HG03439 (cell line): ENCODE measurements around the gene COL6A1.

Source experiments
- ATAC-seq: cut with Tn5 transposase; IDR thresholded peaks from one replicate; pipeline ENCODE4 v1.9.1; 2021; ENCODE audit warnings: mild to moderate bottlenecking, moderate library complexity; ENCODE audit not compliant: unreplicated experiment

Gene COL6A1

DNA sequence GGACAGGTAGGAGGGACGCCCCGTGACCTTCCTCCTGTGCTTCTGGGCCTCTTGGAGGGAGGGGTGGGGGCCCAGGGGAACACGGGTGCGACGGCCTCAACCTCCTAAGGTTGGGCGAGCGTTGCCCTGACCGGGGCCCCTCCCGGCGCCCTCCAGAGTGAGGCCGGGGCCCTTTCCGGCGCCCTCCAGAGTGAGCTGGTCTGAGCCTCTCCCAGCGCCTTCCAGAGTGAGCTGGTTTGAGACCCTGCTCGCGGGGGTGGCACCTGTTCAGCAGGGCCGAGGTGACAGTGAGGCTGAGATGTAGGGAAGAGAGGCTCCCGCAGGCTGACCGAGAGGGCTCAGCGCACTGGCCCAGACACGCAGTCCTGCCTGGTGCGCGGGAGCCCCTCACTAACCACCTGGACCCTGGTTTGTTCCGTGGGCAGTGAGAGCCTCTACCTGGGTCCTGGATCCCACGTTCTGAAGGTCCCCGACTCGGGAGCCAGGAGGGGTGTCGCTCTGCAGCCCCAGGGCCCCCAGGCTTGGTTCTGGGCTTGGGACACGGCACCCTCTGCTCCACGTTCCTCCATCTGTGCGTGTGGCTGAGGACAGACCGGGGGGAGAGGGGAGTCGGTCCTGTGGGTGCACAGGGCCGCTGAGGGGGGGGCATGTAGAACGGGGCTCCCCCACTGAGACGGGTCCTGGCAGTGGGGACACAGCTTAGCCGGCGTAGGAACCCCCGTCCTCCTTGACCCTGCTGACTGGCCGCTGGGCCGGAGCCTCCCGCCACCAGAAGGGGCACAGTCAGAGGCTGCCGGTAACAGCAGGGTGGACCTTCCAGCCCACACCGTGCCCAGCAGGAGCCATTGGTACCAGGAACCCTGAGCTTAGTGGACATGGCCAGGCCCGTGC, 1.4 kb downstream of the COL6A1 start:
- ATAC-seq, result no peak

DNA sequence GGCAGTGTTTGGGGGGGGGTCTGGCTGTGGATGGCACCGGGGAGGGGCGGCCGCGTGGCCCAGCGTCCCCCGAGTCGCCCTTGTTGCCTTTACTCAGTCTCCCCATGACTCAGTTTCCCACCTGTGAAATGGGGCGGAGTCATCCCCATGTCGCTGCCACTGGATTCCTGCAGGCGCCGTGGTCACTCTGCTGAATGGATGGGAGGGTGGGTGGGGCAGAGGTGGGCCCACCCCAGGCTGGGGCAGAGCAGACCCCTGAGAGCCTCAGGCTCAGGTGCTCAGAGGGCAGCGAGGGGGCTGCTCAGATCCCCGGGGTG, 2.0 kb downstream of the COL6A1 start:
- ATAC-seq, result no peak

DNA sequence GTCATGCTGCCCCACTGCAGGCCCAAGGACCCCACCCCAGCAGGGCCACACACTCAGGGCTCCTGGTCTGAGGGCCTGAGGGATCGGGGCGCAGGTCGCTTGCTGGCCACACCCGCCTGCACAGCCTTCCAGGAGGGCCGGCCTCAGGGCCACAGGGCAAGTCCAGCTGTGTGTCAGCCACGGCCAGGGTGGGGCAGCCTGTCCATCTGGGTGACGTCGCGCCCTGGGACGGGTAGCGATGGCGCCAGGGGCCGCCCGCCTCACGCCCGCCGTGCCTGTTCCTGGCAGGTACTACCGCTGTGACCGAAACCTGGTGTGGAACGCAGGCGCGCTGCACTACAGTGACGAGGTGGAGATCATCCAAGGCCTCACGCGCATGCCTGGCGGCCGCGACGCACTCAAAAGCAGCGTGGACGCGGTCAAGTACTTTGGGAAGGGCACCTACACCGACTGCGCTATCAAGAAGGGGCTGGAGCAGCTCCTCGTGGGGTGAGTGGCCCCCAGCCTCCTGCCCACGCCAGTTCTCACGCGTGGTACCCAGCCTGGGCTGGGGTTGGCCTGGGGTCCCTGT, 2.5 kb downstream of the COL6A1 start:
- ATAC-seq, result no peak

DNA sequence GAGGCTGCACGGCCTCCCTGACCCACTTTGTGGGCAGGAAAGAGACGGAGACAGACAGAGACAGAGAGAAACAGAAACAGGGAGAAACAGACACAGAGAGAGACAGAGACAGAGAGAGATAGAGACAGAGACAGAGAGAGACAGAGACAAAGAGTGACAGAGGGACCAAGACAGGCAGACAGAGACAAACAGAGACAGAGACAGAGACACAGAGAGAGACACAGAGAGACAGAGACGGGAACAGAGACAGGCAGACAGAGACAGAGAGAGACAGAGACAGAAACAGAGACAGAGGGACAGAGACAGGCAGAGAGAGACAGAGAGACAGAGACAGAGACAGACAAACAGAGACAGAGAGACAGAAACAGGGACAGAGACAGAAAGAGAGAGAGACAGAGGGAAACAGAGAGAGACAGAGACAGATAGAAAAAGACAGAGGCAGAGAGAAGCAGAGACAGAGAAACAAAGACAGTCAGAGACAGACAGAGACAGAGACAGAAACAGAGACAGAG, 3.1 kb downstream of the COL6A1 start:
- ATAC-seq, result no peak

DNA sequence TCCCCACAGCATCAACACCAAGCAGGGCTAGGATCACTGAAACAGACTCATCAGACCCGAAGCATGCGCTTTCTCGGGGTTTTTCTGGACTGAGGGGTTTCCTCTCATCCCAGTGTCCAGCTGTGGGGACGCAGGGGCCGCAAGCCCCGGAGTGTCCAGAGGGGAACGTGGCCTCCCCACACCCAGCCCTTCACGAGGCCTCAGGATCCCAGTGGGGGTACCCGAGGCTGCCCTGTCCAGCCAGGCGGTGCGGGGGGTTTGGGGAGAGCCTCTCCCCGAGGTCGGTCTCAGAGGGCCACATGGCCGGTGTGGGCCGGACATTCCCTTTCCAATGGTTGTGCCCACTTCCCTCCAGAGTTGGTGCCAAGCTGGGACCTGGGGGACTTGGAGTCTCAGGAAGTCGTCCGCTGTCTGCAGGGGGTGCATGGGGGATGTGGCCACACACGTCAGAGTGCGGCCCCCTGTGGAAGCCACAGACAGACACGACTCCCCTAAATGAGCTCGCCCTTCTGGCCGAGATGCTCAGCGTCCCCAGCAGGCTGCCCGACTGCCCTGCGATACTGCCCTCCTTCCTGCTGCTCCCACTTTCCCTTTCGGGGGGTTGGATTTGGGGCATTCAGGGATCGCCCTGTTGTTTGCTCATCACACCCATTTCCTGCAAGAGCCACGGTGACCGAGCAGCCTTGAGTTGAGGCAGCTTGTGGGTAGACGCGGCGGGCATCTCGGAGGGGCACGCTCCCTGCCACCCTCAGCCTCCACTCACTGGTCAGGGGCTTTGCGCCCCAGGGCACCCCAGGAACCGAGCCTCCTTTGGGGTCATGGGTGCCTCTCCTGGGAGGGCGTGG, 4.1 kb downstream of the COL6A1 start:
- ATAC-seq, result no peak

DNA sequence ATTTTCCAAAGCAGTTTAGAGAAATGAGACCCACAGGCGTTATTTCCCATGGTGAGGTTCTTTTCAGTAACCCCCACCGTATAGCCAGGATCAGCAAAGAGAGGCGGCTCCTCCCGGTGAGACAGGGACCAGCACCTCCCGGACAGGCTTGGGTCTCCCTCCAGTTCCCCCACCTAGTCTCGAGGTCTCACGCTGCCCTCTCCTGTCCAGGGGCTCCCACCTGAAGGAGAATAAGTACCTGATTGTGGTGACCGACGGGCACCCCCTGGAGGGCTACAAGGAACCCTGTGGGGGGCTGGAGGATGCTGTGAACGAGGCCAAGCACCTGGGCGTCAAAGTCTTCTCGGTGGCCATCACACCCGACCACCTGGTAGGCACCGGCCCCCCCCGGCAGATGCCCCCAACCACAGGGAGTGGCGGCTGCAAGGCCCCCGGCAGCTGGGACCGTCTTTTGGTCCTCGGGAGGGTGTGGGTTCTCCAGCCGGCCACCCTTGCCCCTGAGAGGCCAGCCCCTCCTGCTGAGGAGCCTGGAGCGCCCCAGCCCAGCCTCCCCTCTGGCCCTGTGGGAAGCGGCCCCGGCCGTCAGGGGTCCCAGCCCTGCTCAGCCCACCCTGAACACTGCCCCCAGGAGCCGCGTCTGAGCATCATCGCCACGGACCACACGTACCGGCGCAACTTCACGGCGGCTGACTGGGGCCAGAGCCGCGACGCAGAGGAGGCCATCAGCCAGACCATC, 4.9 kb downstream of the COL6A1 start:
- ATAC-seq, result no peak

DNA sequence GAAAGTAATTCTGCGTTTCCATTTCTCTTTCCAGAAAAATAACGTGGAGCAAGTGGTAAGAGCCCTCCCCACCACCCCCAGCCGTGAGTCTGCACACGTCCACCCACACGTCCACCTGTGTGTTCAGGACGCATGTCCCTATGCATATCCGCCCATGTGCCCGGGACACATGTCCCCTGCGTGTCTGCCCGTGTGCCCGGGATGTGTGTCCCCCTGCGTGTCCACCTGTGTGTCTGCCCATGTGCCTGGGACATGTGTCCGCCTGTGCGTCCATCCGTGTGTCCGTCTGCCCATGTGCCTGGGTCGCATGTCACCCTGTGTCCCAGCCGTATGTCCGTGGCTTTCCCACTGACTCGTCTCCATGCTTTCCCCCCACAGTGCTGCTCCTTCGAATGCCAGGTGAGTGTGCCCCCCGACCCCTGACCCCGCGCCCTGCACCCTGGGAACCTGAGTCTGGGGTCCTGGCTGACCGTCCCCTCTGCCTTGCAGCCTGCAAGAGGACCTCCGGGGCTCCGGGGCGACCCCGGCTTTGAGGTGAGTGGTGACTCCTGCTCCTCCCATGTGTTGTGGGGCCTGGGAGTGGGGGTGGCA, 5.6 kb downstream of the COL6A1 start:
- no peak for ATAC-seq

DNA sequence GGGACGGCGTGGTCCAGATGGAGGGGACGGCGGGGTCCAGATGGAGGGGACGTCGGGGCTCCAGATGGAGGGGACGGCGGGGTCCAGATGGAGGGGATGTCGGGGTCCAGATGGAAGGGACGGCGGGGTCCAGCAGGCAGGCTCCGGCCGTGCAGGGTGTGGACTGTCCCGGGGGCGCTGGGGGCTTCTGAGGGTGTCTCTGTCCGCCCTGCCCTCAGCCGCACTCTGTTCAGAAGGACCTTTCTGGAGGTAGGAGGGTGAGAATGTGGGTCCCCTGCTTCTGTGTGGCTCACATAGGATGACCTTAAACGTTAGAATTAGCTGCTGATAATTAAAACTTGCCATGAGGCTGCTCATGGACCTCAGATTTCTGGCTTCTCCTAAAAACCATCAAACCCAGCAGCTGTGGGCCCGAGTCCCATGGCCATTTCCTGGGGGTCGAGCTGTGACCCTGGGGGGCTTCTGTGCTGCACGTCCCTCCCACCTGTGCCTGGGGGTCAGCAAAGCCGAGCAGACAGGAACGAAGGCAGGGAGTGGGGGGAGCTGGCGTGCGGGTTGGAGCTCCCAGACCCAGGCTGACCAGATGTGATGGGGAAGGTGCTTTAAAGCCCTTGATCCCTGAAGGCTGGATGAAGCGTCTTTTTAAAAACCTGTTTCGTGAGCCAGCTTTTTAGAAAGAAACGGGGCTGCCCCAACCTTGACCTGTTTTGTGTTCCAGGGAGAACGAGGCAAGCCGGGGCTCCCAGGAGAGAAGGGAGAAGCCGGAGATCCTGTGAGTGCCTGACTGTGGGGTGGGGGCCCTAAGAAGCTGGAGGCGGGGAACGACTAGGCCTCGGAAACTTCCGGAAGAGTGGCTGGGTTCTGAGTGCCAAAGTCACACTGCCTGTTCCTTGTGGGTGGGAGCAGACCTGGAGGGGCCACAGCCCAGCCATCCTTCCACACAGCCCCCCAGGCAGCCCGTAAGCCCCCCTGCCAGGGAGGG, 7.1 kb downstream of the COL6A1 start:
- no peak for ATAC-seq

DNA sequence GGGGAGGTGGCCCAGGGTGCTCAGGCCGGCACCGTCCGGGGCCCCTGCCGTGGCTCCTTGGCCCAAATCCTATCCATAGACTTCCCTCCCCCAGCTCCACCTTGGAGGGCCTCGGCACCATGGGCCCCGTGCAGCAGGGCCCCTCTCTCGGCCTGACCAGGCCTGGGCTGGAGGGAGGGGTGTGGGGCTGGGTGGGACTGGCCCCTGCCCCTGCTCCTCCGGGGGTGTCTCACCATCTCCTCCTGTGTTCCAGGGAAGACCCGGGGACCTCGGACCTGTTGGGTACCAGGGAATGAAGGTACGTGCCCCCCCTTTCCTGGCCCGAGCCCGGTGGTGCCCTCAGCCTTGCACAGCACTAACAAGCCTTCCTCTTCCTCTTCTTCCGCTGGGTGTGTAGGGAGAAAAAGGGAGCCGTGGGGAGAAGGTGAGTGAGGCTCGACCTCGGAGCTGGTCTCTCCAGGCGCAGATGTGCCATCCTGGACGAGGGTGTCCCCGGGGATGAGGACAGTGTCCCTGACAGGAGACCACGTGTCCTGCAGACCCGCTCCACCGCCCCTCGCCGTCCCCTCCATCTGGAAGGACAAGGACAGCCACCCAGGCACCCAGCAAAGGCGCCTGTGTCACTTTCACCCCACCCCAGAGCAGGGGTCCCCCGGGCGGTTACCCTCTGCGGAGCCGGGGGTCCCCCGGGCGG, 7.9 kb downstream of the COL6A1 start:
- no peak for ATAC-seq

DNA sequence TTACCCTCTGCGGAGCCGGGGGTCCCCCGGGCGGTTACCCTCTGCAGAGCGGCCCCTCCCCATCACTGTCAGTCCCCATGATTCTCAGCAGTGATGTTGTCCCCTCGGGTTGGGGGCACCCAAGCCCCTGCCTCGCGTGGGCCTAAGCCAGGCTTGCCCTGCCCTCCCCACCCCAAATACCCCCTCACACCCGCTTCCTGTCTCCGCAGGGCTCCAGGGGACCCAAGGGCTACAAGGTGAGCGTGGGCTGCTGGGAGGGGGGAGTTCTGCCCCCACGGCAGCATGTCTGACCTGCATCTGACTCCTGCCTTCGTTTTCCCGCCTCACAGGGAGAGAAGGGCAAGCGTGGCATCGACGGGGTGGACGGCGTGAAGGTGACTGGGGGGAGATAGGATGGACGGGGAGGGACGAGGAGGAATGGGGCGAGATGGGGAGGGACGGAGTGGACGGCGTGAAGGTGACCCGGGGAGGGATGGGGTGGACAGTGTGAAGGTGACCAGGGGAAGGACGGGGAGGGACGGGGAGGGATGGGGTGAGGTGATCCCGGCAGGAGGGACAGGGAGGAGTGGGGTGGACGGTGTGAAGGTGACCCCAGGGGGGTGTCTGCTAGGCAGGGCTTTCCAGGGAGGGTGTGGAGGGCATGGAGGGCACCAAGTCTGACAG, 8.6 kb downstream of the COL6A1 start:
- no peak for ATAC-seq

DNA sequence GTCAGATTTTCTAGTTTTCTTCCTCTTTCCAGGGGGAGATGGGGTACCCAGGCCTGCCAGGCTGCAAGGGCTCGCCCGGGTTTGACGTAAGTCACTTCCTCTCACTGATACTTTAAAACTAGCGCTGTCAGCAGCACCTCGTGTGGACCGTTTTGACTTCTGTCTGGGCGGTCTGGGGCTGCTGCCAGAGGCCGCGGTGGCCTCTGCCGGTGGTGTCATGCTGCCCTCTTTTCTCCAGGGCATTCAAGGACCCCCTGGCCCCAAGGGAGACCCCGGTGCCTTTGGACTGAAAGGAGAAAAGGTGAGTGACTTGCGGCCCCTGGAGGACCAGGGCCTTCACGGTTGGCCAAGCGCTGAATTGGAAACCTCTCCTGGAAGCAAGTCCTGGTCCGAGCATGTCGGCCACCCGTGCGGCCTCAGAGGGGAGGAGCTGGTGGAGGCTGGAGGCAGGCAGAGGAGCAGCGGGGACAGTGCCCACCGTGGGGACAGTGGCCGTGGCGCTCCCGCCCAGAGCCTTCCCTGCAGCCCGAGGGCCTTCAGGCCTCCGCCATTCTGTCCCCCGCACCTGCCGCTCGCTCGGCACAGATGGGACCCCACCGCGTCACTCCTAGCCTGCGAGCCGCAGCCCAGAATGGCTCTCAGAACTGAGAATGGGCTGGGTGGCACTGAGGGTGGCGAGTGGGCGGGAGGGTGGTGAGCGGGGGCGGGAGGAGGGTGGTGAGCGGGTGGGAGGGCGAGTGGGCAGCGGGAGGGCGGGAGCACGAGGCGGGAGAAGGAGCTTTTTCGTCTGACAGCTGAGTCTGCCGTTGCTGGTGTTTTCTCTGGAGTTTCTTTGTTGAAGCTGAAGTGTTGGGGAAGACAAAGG, 9.4 kb downstream of the COL6A1 start:
- ATAC-seq, result no peak

DNA sequence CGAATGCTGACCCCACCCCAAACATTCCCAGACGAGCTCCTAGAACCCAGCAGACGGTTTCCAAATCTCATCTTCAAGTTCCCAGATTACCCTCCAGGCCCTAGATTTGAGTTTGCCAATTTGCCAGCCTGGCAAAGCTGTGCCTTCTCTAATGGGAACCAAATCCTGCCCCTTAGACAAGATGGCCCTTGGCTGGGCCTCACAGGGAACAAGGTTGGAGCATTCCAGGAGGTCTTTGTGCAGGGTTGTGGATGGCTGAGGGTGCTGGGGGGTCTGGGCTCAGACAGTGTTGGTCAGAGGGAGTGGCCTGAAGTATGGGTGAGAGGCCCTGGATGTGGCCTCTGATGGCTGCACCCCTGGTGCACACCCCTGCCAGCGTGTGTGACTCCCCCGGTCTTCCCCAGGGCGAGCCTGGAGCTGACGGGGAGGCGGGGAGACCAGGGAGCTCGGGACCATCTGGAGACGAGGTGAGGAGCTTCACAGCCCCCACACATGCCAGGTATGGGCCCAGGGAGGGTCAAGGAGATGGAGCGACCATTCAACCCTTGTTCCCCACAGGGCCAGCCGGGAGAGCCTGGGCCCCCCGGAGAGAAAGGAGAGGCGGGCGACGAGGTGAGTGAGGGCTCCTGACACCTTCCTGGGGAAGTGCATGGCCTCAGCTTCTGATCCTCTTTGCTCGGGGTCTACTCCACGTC, 10.2 kb downstream of the COL6A1 start:
- ATAC-seq, result no peak

DNA sequence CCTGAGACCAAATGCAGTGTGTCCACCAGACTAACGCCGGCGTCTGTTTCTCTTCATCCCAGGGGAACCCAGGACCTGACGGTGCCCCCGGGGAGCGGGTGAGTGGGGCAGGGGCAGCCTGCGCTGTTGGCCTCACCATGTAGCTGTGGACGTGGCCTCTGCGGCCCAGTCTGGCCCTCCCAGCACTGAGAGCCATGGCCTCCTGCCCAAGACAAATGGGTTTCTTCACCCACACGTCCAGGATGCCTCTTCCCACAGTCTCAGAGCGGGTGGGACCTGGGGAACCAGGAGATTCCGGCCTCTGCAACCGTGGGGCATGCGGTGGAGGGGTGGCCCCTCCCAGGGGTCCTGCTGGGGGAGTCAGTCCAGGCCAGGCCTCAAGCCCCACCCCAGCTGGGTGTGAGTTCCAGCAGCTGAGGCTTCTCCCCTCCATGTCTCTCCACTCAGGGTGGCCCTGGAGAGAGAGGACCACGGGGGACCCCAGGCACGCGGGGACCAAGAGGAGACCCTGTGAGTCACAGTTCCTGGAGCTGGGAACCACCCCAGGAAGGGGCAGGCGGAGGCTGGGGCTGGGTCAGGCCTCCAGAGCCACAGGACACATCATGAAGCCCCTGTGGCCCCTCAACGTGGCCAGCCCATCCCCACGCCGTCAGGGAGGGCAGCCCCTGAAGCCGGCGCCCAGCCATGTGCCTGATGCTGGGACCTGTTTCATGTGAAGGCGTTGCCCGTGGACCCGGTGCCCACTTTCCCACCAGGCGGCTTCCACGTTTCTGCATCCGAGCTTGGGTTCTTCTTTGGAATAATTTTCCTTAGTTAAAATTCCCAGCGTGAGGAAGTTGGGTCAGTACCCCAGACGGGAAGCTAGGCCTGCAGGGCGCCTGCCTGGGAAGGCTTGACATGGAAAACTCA, 11.0 kb downstream of the COL6A1 start:
- ATAC-seq, result no peak

DNA sequence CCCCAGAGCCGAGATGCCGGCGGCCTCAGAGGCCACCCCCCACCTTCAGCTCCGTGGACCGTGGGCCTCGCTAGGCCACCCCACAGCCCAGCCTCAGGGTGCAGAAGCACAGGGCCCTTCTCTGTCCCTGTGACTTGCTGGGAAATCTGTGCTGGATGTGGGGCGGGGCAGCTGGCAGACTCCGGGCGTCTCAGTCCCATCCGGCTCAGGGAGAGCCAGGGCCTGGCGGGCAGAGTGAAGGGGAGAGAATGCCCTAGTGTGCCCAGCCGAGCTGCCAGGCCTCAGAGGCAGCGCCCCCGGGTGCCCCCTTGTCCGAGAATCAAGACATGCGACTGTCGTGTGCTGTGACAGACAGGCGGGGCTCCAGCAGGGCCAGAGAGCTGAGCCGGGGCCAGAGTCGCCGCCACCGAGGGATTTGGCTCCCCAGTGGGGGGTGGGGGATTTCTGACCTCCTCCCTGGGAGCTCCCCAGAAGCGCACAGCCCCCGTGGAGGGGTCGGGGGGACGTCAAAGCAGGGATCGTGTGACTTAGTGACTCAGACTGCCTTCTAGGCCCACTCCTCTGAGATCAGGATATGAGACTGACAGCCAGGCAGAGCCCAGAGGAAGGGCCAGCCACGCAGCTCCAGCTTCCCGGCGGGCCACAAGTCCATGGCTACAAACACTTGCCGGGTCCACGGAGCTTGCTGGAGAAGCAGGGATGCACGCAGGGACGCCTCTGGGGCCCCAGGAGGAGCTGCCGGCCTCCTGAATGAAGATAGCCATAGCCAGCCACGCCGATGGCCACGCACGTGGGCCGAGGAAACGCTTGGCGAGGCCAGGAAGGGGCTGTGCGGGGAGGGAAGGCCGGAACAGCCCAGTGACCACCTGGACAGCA, 11.9 kb downstream of the COL6A1 start:
- no peak for ATAC-seq
